Activated CD8-positive, alpha-beta memory T cell treated with anti-CD3 and anti-CD28 coated beads, Interleukin-2, amount 50 U/mL, for 1 hour (primary cell): Measurements from ENCODE around the gene TEX10.
"Not testable (repeated sequence)": the region's sequence is repeated elsewhere in the genome, so short reads cannot be mapped to it uniquely, and the experiment has no call there.

Experiments
- DNase-seq: peaks from one replicate; pipeline ENCODE4 v3.0.0-alpha.2; 2020; ENCODE audit errors: extremely low read depth

The TEX10 gene

DNA sequence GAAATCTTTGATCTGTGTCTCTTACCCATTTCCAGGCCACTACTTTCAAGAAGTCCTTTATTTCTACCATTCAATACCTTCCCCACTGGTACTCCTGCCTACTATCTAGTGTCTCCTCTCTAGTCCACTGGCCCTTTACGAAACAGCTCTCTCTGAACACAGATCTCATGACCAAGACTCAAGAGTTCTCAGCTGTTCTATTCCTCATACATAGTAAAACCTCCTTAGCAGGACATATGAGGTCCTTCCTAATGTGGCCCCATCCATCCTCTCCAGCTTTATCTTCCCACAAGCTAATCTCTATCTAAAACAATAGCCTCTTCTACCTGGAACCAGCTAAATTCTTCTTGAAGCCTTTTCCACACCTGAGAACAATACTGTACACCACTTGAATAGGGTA, 2.6 kb downstream of the TEX10 start:
- DNase-seq, result no peak

DNA sequence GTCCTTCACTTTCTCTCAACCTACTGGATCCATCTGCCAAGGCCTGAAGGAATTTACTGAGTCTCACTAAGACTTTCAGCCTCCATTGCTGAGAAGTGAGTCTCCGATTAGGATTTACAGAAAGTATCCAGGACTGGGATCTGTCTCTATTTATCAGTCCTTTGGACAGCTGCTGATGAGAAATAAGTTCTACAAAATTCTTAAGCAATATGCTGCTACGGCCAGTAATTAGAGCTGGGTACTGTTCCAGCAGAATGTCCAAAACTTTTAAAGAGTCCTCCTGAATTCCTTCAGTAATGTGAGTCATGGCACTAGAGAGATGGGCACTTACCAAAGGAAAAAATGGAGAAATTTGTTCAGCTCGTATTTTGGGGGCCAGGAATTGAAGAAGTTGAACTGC, 5.9 kb downstream of the TEX10 start:
- DNase-seq, result no peak

- DNase-seq, result no peak
Measured at GRCh38 chr9:100341889-100342288, 10.9 kb downstream of the TEX10 start.

GRCh38 chr9:100340224-100340623, 12.5 kb downstream of the TEX10 start:
- DNase-seq, result no peak

- not testable (repeated sequence) for DNase-seq
Measured at GRCh38 chr9:100338736-100339135, 14.0 kb downstream of the TEX10 start.

DNA sequence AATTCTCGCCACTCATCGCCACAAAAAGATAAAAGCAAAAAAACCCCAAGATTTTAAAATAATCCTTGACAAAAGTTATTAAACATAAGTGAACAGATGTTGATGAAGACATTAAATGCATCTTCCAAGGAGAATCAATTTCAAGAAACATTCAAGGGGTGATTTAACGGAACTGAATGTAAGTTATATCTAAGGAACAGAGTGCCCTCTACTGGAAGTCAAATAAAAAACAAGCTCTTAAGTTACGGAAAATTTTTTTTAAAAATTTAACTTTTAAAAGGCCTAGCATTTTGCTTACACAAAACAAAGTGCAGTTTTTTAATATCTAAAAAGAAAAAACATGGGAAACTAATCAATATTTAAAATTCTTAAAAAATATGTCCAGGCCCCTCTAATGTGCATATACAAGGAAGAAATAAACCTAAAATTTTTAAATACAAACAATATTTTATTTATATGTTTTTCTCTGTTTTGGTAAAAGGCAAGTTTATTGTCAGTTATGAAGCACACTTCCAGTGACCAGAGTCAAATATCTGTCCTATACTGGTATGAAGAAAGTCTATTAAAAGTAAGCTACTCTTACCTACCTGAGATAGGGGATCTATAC, 28.0 kb downstream of the TEX10 start:
- no peak for DNase-seq

DNA sequence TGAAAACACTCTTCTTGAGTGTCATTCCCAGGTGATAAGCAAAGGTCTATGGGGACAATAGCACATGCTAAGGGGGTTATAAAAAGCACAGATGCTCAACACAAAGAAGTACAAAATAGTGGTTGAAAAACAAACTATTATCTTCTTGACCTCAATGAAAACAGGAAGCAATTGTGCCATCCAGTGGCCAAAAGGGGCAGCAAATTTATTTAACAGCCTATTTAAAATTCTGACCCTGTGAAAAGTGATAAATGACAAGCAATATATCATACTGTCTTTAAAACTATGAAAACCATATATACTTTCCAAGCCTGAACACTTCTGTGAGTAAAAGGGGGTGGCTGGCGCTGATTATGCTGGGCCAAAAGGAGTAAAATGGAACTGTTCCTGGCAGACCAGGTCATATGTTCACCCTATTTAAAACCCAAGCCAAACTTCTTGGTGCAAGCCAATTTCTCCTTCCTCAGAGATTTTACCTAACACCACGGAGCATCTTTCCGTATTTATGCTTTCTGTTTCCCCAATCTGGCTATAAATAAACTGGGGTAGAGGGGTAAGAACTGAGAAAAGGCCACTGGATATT, 29.7 kb downstream of the TEX10 start:
- no peak for DNase-seq

DNA sequence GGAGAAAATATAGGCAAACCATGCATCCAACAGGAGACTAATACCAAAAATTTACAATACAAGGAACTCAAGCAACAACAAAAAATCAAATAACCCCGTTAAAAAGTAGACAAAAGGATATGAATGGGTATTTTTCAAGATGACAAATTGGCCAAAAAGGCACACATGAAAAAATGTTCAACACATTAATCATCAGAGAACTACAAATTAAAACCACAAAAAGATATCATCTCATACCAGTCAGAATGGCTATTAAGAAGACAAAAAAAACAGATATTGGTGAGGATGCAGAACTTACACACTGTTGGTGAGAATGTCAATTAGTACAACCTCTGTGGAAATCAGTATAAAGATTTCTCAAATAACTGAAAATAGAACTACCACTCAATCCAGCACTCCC, 35.0 kb downstream of the TEX10 start:
- no peak for DNase-seq

DNA sequence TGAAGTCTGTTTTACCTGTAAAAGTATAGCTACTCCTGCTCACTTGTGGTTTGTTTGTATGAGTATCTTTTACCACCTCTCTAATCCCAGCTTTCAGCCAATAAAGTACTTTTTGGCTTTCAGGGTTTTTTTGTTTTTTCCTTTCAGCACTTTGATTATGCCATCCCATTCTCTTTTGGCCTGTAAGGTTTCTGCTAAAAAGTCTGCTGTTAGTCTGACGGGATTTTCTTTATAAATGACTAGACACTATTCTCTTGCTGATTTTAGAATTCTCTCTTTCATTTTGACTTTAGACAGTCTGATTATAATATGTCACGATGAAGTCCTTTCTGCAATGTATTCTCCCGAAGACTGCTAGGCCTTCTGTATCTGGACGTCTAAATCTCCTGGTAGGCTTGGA, 37.2 kb downstream of the TEX10 start:
- no peak for DNase-seq

DNA sequence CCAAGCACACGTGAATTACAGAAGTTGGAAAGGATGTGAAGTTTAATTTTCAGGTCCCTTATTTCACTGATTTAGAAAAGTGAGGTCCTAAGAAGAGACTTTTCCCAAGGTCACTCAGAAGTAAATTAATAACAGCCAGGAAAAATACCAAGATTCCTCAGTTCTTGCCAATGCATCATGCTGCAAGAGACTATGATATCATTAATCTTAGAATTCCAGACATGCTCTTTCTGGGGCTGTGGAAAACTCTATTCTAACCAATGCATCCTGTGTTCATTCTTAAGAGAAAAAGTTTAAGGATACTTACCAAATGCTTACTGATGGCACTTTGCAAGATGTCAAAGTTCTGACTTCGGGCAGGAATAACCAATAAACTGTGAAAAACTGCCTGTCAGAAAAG, 42.8 kb downstream of the TEX10 start:
- no peak for DNase-seq

DNA sequence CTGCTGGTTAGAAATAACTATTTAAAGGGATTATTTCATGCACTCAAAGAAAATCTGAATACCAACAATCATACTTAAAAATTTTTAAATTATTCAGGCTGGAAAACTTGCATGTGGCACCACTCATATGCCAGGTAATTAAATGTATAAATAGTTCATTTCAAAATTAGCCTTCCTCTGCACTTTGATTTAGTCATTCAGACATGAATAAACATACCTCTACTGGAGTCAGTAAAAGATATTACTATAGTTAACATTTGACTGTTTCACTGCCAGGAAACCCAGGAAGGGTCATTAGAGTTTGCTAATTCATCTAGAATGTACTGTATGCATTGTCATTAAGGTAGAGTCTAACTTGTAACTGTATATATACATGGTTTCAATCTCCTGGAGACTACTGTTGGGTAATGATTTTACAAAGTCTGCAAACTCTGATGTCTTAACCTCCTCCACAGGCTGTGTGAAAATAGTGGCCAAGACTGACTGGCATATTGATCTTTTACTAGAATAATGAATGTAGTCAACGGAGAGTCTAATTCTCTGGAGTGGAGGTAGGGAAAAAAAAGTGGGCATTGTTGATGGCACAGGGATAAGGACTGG, 43.7 kb downstream of the TEX10 start:
- DNase-seq, result no peak

DNA sequence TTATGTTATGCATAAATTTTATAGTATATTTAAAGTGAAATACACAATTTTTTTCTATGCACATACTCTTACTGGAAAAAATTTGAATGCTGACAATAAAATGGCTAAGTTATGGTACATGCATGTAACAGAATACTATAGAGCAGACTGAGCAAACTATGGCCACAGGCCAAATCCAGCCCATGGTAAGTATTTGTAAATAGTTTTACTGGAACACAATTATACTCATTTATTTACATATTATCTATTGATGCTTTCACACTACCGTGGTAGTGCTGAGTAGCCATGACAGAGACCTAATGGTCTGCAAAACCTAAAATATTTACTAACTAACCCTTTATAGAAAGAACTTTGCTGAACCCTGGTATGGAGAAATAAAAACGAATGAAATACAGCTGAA, 45.7 kb downstream of the TEX10 start:
- DNase-seq, result no peak

- no peak for DNase-seq
Measured at GRCh38 chr9:100306283-100306682, 46.5 kb downstream of the TEX10 start.

- no peak for DNase-seq
Measured at GRCh38 chr9:100303747-100304146, 49.0 kb downstream of the TEX10 start.

GRCh38 chr9:100298378-100298777, 54.4 kb downstream of the TEX10 start:
- no peak for DNase-seq

DNA sequence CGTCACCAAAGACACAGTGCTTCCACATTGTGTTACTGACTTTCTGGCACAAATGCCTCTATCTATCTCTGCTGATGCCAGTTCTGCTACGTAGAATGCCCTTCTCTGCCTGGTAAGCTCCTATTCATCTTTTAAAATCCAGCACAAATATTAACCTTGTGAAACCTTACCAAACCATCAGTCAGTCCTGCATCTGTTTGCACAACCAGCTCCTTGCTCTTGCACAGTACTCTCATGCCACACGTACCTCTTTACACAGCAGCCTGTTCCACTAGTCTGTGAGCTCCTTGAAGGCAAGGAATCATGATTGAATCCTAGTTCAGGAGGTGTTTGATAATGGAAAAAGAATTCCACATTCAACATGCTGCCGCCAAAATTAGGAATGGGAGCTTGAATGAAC, 56.3 kb downstream of the TEX10 start:
- DNase-seq, result no peak

GRCh38 chr9:100295240-100295639, 57.5 kb downstream of the TEX10 start:
- no peak for DNase-seq

DNA sequence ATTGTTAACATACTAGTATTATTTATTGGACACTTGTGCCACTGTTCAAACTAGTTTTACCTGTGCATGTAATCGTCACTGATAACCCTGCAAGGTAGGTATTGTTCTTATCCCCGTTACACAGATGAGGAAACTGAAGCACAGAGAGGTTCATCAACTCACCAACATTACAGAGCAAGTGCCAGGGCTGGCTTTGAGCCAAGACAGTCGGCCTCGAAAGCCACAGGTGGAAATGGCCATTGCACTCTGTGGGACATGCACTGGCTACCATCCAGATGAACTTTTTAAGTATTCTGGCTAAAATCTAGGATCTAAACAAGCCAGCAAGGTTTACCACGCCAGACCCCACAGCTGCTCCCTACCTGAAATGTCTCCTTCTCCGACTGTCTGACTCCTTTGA, 57.9 kb downstream of the TEX10 start:
- no peak for DNase-seq

DNA sequence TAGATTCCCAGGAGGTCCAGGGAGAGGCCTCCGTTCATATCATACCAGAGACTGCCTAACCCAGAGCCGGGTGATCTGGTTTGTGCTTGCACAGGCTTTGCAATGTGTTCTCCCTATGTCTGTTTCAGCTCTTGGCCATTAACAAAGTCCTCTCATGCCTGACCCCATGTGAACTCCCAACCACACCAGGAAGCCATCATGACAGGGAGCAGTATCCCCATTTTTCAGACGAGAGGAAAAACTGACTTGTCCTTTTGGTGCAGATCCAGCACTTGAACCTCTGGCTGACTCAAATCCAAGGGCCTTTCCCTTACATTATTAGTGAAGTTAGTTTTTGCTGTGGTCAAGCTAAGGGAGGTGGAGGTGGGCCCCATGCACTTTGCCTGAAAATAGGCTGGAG, 58.4 kb downstream of the TEX10 start:
- no peak for DNase-seq

DNA sequence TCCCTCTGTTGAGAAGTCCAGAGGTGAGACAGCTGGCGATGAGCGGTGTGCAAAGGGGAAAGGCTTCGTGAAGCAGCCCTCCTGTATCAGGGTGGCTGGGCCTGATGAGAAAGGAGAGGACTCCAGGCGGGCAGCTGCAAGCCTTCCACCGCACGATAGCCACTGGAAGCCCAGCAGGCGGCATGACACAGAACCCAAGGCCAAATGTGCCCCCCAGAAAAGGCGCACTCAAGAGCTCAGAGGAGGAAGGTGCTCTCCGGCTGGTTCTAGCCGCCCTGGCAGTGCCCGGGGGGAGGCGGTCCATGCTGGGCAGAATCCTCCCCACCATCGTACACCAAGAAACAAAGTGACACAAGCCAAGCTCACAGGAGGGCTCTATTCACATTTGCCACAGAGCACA, 60.3 kb downstream of the TEX10 start:
- no peak for DNase-seq

- no peak for DNase-seq
Measured at GRCh38 chr9:100290714-100291113, 62.0 kb downstream of the TEX10 start.

DNA sequence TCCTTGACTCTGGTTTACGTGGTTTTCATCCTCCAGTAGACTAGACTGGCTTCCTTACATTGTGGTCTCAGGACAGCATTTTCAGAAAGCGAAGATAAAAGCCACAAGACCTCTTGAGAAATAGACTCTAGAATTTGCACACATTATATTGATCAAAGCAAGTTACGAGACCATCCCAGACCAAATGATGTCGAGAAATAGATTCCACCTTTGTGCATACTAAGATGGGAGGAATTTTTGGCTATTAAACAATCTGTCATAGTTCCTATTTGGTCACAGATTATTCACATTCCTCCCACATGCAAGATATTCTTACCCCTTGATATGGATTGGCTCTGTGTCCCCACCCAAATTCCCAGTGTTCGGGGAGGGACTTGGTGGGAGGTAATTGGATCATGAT, 65.6 kb downstream of the TEX10 start:
- DNase-seq, result no peak

DNA sequence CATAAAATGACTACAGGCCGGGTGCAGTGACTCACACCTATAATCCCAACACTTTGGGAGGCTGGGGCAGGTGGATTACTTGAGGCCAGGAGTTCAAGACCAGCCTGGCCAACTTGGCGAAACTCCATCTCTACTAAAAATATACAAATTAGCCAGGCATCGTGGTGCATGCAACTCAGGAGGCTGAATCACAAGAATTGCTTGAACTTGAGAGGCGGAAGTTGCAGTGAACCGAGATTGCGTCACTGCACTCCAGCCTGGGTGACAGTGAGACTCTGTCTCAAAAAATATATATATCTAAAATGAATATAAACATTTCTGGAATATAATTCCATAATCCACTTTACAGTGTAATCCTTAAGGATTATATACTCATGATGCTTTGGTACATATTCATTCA, 66.5 kb downstream of the TEX10 start:
- DNase-seq, result no peak

DNA sequence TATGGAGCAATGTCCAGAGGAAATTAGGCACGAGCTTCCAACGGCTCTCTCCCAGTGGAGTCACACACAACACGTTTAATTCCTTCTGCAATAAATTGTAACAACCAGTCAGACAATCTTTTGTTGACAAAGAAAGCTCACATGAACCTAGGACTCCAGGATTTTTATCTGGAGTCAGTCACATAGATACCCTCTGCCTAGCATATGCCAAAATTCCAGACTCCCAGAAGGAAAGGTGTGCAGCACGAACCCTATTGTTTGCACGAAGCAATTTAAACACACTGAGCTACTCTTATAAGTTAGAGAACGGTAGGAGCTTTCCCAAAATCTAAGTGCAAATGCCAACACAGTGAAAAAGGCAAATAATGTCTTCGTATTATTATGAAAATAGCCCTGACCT, 67.1 kb downstream of the TEX10 start:
- no peak for DNase-seq
